Parathyroid adenoma (tissue), 2 donors: ENCODE measurements around the gene RPGR.

Experiments used
- H2AFZ ChIP-seq: fragments of 300-600 bp; sonication (generic); one replicate; pipeline ENCODE4 v1.7.0; 2017; ENCODE audit warnings: antibody characterized with exemption, mild to moderate bottlenecking
- H3K27ac ChIP-seq: fragments of 300-600 bp; sonication (generic); one replicate; pipeline ENCODE4 v1.7.0; 2017
- H3K27me3 ChIP-seq: fragments of 300-600 bp; sonication (generic); one replicate; pipeline ENCODE4 v1.7.0; 2017; ENCODE audit warnings: low read length; ENCODE audit not compliant: control insufficient read depth, insufficient read depth
- H3K36me3 ChIP-seq: fragments of 300-600 bp; sonication (generic); one replicate; pipeline ENCODE4 v1.7.0; 2017; ENCODE audit warnings: low read length; ENCODE audit not compliant: control insufficient read depth, insufficient read depth
- H3K4me1 ChIP-seq: fragments of 300-600 bp; sonication (generic); one replicate; pipeline ENCODE4 v1.7.0; 2017; ENCODE audit warnings: control low read depth
- H3K4me2 ChIP-seq: fragments of 300-600 bp; sonication (generic); one replicate; pipeline ENCODE4 v1.7.0; 2017; ENCODE audit warnings: low read length
- H3K4me3 ChIP-seq: fragments of 300-600 bp; sonication (generic); one replicate; pipeline ENCODE4 v1.7.0; 2017; ENCODE audit warnings: low read depth, low read length
- H3K79me2 ChIP-seq: fragments of 300-600 bp; sonication (generic); one replicate; pipeline ENCODE4 v1.7.0; 2017; ENCODE audit warnings: control low read depth
- H3K9ac ChIP-seq: fragments of 300-600 bp; sonication (generic); one replicate; pipeline ENCODE4 v1.7.0; 2017; ENCODE audit warnings: mild to moderate bottlenecking
- H3K9me3 ChIP-seq: fragments of 300-600 bp; sonication (generic); one replicate; pipeline ENCODE4 v1.7.0; 2017; ENCODE audit warnings: low read length; ENCODE audit not compliant: control insufficient read depth
- CTCF ChIP-seq: fragments of 300-600 bp; sonication (generic); IDR thresholded peaks from one replicate; pipeline ENCODE4 v1.7.0; 2017; ENCODE audit warnings: antibody characterized with exemption, mild to moderate bottlenecking
- donor health status: primary hyperparathyroidism.

Gene RPGR

DNA sequence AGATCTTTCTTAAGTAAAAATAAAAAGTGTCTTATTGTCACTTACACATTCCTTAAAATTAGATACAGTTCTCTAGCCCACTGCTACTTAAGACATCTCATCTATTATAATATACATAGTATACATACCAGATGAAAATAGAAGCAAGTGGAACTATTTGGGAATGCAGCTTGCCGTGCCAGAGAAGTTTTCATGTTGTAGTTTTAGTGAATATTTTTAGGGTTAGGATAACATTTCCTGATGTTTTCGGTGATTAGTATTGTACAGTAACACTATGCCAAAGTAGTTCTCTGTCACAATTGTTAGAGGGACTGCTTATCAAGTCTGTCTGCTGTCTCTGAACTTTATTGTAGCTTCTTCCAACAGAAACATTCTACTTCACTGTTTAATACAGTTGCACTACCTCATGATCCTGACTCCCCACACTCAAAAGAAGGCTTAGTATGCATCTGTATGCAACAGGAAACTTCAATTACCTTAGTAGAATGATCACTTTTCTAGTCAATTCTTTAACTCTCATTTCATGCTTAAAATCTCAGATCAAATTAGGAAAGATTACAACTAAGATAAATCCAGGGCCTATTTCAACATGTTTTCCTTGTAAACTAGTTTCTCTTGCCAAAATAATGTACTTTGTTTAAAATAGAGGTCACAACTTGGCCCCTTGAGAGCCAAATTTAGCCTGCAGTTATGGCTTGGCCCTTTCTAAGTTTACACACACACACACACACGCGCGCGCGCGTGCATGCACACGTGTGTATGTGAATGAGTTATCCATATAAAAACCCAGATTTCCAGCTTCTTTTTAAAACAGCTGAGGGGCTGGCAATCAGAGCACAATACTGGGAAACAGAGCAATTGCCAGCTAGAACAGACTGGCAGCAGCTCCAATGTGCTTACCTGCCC lies 64.3 kb downstream of the RPGR start:
- H3K79me2 ChIP-seq: no peaks in the 10 kb centered on the region
- H3K9me3 ChIP-seq: no peaks in the 10 kb centered on the region
- no peak overlapping the region for H2AFZ ChIP-seq
- no peak for TF ChIP-seq CTCF
- no peaks in the 10 kb centered on the region for H3K36me3 ChIP-seq
- no peaks in the 10 kb centered on the region for H3K4me1 ChIP-seq
- no peak overlapping the region for H3K4me3 ChIP-seq
- H3K27me3 ChIP-seq: no peaks in the 10 kb centered on the region
- H3K9ac ChIP-seq: no peak overlapping the region
- no peak overlapping the region for H3K4me2 ChIP-seq
- H3K27ac ChIP-seq: no peak overlapping the region

- Histone ChIP-seq H3K36me3 (no peaks in the 10 kb centered on the region), H3K4me3 (no peak overlapping the region), H2AFZ (no peak overlapping the region), H3K27ac (no peak overlapping the region), H3K79me2 (no peaks in the 10 kb centered on the region), H3K9me3 (no peaks in the 10 kb centered on the region), H3K4me2 (no peak overlapping the region), H3K4me1 (no peaks in the 10 kb centered on the region), H3K27me3 (no peaks in the 10 kb centered on the region), H3K9ac (no peak overlapping the region)
- no peak for TF ChIP-seq CTCF
Measured at GRCh38 chrX:38260231-38260630, 67.1 kb downstream of the RPGR start.

DNA sequence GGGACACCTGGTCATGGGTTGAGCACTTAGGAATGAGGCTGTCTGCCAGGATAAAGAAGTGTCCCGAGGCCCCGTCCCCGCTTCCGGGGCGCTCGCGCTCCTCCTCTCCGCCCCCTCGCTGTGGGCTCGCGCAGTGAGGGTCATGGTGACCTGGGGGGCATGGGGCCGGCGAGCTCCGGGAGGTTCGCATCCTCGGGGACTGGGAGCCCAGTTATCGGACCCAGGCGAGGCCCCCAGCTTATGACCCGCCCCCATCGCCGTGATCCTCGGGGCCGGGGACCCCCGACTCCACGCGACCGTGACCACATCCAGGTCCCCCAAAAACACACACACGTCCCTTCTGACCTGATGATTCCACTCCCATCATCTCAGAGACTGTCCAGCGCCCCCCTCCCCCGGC lies 71.3 kb downstream of the RPGR start:
- Histone ChIP-seq H3K4me1 (no peaks in the 10 kb centered on the region), H2AFZ (no peak overlapping the region), H3K9ac (no peak overlapping the region), H3K36me3 (no peaks in the 10 kb centered on the region), H3K4me3 (no peak overlapping the region), H3K4me2 (no peak overlapping the region), H3K27me3 (no peaks in the 10 kb centered on the region), H3K79me2 (no peaks in the 10 kb centered on the region), H3K27ac (no peak overlapping the region), H3K9me3 (no peaks in the 10 kb centered on the region)
- no peak for TF ChIP-seq CTCF

DNA sequence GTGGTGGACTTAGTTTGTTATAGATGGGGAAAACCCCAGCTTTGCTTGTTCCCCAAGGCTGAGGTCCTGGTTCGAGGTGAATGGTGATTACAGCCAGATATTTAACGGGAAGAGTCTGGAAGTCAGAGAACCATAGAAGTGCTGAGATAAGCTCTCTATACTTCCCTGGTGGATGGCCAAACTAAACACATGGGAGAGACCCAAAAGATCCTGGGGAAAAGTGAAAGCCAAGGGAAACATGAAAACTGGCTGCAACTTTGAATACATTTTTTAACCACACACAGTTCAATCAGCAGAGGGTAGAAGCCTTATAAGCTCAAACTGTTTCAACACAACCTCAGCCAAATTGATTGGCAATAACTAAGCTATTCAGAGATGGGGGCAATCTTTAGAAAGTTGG lies 77.3 kb downstream of the RPGR start:
- TF ChIP-seq CTCF: no peak
- H3K27me3 ChIP-seq: no peaks in the 10 kb centered on the region
- H3K9me3 ChIP-seq: no peaks in the 10 kb centered on the region
- H3K9ac ChIP-seq: no peak overlapping the region
- H3K4me2 ChIP-seq: no peak overlapping the region
- no peak overlapping the region for H2AFZ ChIP-seq
- no peaks in the 10 kb centered on the region for H3K4me1 ChIP-seq
- no peak overlapping the region for H3K27ac ChIP-seq
- H3K36me3 ChIP-seq: no peaks in the 10 kb centered on the region
- no peak overlapping the region for H3K4me3 ChIP-seq
- H3K79me2 ChIP-seq: no peaks in the 10 kb centered on the region

DNA sequence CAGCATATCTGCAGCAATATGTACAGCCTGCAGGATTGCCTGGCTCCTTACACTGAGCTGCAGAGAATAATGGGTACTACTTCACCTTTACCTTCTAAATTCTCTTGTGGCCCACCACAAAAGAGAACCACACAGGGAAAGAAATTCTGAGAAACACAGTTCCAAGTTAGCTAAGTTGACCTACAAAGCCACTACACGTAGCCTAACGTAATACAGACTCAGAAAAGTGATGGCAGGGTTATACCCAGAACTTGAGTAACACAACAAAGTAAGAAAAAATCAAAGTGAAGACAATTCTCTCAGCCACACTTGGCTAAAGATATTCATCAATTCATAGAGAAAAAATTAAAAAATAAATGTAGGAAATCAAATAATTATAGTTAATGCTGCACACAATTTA lies 80.3 kb downstream of the RPGR start:
- Histone ChIP-seq H3K4me1 (no peaks in the 10 kb centered on the region), H3K4me2 (no peak overlapping the region), H2AFZ (no peak overlapping the region), H3K27ac (no peak overlapping the region), H3K4me3 (no peak overlapping the region), H3K9me3 (no peaks in the 10 kb centered on the region), H3K36me3 (no peaks in the 10 kb centered on the region), H3K9ac (no peak overlapping the region), H3K79me2 (no peaks in the 10 kb centered on the region), H3K27me3 (no peaks in the 10 kb centered on the region)
- TF ChIP-seq CTCF: no peak
